Testis (tissue), 2 donors: ENCODE results near the gene TEP1.

Experiments used
- POLR2A ChIP-seq: fragments of 450-650 bp; IDR thresholded peaks from one replicate; pipeline ENCODE4 v1.6.1; 2017; ENCODE audit warnings: antibody characterized with exemption, mild to moderate bottlenecking, moderate library complexity
- TF ChIP-seq, protein P1 (sequence below), 3 experiments: fragments of 450-650 bp in 2 of 3; fragments of 200-600 bp in 1 of 3; sonication (generic) in 1 of 3; IDR thresholded peaks; one replicate each; pipeline ENCODE4 v1.5.1; 2016 to 2019; ENCODE audit warnings: antibody characterized with exemption in 3 of 3, mild to moderate bottlenecking in 2 of 3, moderate library complexity in 1 of 3

DNA sequence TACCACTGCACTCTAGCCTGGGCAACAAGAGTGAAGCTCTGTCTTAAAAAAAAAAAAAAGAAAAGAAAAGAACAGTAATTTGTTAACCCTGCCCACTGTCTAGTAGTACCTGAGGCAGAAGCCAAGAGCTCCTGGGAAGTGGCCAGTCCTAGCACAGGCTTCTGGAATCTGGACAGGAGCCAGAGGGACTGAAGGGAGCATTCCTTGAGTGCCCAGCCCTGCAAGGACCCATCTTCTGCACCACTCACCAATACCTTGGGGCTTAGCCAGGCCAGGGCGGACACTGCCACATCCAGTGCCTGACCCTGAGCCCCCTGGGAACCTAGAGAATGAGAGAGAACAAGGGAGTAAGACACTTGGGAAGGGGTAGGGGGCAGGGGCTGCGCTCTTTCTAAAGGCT, 36.1 kb downstream of the TEP1 start:
- TF ChIP-seq POLR2A = no peak
- TF ChIP-seq, protein P1, sequence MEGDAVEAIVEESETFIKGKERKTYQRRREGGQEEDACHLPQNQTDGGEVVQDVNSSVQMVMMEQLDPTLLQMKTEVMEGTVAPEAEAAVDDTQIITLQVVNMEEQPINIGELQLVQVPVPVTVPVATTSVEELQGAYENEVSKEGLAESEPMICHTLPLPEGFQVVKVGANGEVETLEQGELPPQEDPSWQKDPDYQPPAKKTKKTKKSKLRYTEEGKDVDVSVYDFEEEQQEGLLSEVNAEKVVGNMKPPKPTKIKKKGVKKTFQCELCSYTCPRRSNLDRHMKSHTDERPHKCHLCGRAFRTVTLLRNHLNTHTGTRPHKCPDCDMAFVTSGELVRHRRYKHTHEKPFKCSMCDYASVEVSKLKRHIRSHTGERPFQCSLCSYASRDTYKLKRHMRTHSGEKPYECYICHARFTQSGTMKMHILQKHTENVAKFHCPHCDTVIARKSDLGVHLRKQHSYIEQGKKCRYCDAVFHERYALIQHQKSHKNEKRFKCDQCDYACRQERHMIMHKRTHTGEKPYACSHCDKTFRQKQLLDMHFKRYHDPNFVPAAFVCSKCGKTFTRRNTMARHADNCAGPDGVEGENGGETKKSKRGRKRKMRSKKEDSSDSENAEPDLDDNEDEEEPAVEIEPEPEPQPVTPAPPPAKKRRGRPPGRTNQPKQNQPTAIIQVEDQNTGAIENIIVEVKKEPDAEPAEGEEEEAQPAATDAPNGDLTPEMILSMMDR (IDR thresholded peaks at IDR 0.05) = no peak
